ENCODE measurements around the gene GPR62. TPM values are rescaled to one million over a fixed set of nuclear protein-coding genes. Genes with fewer than 3 reads are reported as not detected.
A peak's percentile ranks its signal among the peaks of the same experiment; 100 is the strongest.

Gene GPR62
- total and polyA plus RNA-seq, 2 donors, result 0.32 TPM; not detected in 1

DNA sequence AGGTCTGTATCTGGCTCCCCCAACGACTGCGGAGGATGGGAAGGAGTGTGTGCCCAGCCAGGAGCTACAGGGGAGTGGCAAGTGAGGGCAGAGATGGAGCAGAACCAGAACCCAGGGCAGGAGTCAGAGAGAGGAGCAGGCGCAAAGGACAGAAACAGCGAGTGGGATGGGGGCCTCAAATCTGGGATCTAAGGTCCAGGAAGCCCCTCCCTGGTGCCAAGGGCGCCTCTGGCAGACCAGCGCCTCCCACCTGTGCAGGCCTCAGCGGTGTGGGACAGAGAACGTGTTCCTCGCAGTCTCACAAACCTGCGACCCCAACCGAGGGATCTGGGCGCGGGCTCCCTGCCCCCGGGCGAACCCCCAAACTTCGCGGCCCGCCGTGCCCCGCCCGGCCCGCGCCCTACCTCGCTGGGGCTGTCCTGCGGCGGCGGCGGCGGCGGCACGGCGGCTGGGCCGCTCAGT, 11.8 kb downstream of the GPR62 start:
- Histone ChIP-seq H3K4me3 (ENCODE audit: low read depth, low read length) (peak overlapping the region; percentile 75), H3K36me3 (ENCODE audit: insufficient read depth) (no peaks in the 10 kb centered on the region), H3K4me1 (ENCODE audit: insufficient read depth) (no peaks in the 10 kb centered on the region), H3K27ac (ENCODE audit: low read depth) (peak overlapping the region; percentile 74)
- no peak for DNase-seq (ENCODE audit: extremely low spot score)
- WGBS, result 3% methylated on average over 33 of the region's 33 CpGs

DNA sequence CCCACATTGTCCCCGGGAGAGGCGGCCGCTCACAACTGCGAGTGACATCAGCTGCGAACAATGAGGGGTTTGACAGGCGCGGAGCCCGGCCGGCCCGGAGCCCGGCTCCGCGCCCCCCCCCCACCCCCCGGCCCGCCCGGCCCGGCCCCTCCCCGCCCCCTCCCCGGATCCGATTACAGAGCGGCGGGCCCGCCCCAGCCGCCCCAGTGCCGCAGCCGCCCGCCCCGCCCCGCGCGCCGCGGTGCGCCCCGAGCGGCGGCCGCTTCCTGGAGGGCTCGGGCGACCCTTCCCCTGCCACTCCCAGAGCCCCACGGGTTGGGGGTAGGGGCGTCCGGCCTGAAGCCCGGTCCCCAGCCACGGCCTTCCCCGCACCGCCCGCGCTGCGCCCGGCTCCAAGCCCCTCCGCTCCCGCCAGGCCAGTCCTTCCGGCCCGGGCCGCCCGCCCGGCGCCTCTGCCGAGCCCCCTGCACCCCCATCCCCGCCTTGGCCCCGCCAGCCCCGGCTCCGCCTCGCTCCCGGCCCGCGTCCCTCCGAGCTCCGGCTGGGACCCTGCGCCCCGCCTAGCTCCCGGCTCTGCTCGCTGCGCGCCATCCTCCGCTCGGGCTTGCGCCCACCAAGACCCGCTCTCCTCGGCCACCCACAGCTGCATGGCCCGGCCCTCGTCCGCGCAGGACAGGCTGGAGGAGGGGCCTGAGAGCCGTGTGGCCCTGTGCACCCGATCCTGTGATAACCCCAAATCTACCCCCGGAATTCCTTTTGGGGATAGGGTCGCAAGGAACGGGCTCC, 12.4 kb downstream of the GPR62 start, which contains the start of gene PCBP4:
PCBP4 (minus strand) TSS at position 71 of the 786 bp plus-strand sequence. CDS start 6,214 bp downstream, outside the sequence.
- no peaks in the 10 kb centered on the region for H3K4me1 ChIP-seq (ENCODE audit: insufficient read depth)
- H3K36me3 ChIP-seq (ENCODE audit: insufficient read depth), result no peaks in the 10 kb centered on the region
- under 1% methylated on average over 89 of the region's 90 CpGs for WGBS
- DNase-seq (ENCODE audit: extremely low spot score), result no peak
- H3K4me3 ChIP-seq (ENCODE audit: low read depth, low read length), result peak within 1 kb of the TSS; percentile 75
- H3K27ac ChIP-seq (ENCODE audit: low read depth), result peak within 1 kb of the TSS; percentile 88

DNA sequence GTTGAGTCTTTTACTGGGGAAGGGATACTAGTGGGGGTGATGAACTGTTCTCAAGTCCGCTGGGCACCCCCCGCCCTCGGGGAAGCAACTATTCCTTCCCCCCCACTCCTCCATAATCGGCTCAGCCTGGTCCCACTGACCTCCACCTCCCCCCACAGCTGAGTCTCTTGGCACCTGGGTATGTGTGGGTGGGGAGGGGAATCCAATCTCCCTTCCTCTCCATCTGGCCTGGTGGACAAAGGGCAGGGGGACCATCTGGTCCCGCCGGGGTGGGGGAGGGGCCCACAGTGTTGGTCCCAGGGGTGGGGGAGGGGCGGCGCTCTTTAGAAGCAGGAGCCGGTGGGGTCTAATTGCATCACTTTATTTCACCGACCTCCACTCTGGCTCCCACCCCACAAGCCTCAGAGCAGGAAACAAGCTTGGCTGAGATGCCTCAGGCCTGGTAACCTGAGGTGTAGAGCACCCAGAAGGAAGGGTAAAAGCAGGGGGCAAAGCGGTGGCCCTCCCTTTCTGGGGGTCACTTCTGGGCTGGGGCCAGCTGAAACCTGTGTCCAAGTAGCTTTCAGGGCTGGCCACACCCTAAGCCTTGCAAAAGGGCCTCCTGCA, 13.1 kb downstream of the GPR62 start:
- H3K27ac ChIP-seq (ENCODE audit: low read depth), result peak overlapping the region; percentile 88
- no peak for DNase-seq (ENCODE audit: extremely low spot score)
- 11% methylated on average over 11 of the region's 11 CpGs for WGBS
- H3K4me3 ChIP-seq (ENCODE audit: low read depth, low read length), result peak overlapping the region; percentile 75
- H3K4me1 ChIP-seq (ENCODE audit: insufficient read depth), result no peaks in the 10 kb centered on the region
- no peaks in the 10 kb centered on the region for H3K36me3 ChIP-seq (ENCODE audit: insufficient read depth)

DNA sequence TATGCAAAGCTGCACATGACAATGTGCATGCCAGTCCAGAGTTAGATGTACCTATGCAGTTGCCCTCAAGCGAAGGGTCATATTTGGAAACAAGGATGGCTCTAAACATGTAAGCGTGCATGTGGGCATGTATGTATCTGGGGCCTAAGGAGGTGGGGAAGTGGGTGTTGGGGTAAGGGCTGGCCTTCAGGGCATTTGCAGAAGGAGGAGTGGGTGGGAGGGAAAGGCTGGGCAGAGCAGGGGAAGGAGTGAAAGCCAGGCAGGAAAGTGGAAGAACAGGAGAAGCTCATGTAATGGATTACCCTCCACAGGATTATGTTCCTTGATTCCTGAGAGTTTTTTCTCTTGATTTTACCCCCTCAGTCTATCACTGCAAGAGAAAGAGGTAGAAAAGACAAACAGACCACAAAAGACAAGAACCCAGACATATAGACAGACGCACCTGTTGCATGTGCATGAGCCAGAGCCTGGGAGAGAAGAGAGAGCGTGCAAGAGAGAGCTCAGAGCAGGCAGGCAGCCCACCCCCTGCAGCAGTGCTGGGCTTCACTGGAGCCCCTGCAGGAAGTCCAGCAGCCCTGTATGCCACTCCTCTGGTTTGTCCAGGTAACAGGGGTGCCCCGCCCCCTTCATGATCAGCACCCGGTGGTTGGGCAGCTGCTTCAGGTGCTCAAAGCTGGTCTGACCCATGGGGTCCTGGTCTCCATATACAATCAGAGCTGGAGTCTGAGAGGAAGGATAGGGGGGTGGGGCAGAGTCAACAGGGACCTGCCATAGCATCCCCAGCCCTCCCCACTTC, 13.9 kb downstream of the GPR62 start:
- Histone ChIP-seq H3K27ac (ENCODE audit: low read depth) (no peak overlapping the region), H3K36me3 (ENCODE audit: insufficient read depth) (no peaks in the 10 kb centered on the region), H3K4me3 (ENCODE audit: low read depth, low read length) (no peak overlapping the region), H3K4me1 (ENCODE audit: insufficient read depth) (no peaks in the 10 kb centered on the region)
- DNase-seq (ENCODE audit: extremely low spot score), result no peak
- 83% methylated on average over 6 of the region's 6 CpGs for WGBS

DNA sequence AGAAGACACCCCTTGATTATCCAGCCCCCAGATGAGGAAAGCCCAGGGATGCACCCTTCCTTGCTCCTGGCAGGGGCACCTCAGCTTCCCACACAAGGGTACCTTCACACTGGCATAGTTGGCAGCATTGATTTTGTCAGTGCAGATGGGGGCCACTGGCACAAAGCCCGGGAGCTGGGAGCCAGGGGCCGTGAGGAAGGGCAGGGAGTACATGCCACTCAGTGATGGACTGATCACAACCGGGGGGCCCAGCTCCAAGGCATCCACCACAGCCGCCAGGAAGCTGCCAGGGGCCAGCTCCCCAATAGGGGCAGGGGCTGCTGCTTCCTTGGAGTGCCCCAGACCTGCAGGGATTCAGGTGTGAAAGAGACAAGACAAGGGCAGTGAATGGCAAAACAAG, 14.7 kb downstream of the GPR62 start:
- no peak overlapping the region for H3K27ac ChIP-seq (ENCODE audit: low read depth)

DNA sequence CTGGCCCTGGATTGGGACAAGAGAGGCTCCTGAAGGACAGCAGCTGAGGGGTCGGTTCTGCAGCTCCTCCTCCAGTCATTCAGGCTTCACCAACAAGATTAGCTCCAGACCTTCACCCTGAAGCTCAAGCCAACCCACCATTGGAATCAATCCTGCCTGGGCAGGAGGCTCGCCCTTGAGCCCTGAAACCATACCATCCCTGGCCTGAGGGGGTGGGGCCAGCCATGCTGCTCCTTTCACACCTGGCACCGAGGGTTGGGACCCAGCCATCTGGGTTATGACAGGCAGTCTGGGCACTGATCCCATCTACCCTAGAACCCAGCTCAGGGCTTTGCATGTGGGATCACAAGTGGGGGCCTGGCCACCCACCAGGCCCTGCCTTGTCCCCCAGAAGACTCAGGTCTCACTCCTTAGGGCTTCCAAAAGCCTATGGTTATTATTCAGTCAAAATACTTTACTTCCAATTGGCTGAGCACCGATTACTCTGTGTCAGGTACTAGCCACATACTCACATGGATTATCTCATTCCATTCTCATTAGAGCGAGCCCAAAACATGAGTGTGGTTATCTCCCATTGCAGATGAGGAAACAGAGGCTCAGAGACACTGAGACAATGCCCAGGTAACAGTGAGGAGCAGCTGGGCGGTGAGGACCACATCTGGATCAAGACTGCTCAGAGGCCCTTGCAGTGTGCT, 15.6 kb downstream of the GPR62 start:
- no peaks in the 10 kb centered on the region for H3K4me1 ChIP-seq (ENCODE audit: insufficient read depth)
- H3K27ac ChIP-seq (ENCODE audit: low read depth), result no peak overlapping the region
- H3K4me3 ChIP-seq (ENCODE audit: low read depth, low read length), result no peak overlapping the region
- no peaks in the 10 kb centered on the region for H3K36me3 ChIP-seq (ENCODE audit: insufficient read depth)
- DNase-seq (ENCODE audit: extremely low spot score), result no peak
- 77% methylated on average over 6 of the region's 6 CpGs for WGBS

More for the DNA sequence above, 14.7 kb downstream of the GPR62 start:
- Histone ChIP-seq H3K4me3 (ENCODE audit: low read depth, low read length) (no peak overlapping the region), H3K4me1 (ENCODE audit: insufficient read depth) (no peaks in the 10 kb centered on the region), H3K36me3 (ENCODE audit: insufficient read depth) (no peaks in the 10 kb centered on the region)
- no peak for DNase-seq (ENCODE audit: extremely low spot score)
- 74% methylated on average over 4 of the region's 4 CpGs for WGBS

DNA sequence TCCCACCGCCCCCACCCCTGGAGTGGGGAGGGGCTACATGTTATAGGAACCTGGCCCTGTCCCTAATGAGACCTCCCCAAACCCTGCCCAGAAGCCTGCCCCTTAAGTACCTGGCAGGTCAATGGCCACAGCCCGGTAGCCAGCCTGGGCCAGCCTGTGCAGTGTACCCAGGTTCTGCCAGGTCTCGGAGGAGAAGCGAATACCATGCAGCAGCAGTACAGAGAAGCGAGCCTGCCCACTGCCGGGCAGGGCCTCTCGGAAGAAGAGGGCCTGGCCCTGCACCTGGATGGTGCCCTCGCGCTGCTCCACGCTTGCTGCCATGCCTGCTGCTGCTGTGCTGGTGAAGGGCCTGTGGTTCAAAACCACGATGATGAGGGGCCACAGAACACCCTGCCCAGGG, 16.2 kb downstream of the GPR62 start:
- DNase-seq (ENCODE audit: extremely low spot score), result no peak
- WGBS, result 92% methylated on average over 11 of the region's 11 CpGs
- no peaks in the 10 kb centered on the region for H3K4me1 ChIP-seq (ENCODE audit: insufficient read depth)
- no peaks in the 10 kb centered on the region for H3K36me3 ChIP-seq (ENCODE audit: insufficient read depth)
- H3K27ac ChIP-seq (ENCODE audit: low read depth), result no peak overlapping the region
- no peak overlapping the region for H3K4me3 ChIP-seq (ENCODE audit: low read depth, low read length)

DNA sequence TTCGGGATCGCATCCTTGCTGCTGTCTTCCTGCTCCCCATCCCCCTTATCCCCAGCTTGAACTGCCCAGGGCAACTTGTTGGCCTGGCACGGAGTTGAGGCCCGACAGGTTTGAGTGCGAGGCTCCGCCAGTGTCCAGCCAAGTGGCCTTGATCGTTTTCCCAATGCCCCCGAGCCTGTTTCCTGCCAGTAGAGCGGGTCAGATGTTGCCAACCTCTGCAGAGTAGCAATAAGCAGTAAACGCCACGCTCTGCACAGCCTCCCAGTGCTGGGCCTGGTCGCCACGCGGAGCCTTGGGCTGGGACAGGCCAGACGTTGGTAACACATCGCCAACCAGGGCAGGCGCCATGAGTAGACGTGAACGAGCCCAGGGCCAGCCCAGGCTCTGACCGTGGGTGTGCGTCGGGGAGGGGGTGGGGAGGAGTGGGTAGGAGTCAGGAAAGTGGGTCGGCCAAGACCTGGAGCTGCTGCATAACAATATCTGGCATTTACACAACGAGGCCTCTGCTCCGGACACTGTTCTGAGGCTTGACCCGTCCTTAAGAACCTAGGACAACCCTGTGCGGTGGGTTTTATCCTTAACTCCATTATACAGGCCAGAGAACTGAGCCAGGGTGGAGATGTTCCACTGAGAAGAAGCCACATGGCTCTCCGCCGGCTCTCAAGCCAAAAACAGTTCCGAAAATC, 19.2 kb downstream of the GPR62 start:
- Histone ChIP-seq H3K4me1 (ENCODE audit: insufficient read depth) (no peaks in the 10 kb centered on the region), H3K36me3 (ENCODE audit: insufficient read depth) (no peaks in the 10 kb centered on the region), H3K27ac (ENCODE audit: low read depth) (peak overlapping the region; percentile 73), H3K4me3 (ENCODE audit: low read depth, low read length) (peak overlapping the region; percentile 58)
- WGBS, result 16% methylated on average over 30 of the region's 30 CpGs
- no peak for DNase-seq (ENCODE audit: extremely low spot score)

DNA sequence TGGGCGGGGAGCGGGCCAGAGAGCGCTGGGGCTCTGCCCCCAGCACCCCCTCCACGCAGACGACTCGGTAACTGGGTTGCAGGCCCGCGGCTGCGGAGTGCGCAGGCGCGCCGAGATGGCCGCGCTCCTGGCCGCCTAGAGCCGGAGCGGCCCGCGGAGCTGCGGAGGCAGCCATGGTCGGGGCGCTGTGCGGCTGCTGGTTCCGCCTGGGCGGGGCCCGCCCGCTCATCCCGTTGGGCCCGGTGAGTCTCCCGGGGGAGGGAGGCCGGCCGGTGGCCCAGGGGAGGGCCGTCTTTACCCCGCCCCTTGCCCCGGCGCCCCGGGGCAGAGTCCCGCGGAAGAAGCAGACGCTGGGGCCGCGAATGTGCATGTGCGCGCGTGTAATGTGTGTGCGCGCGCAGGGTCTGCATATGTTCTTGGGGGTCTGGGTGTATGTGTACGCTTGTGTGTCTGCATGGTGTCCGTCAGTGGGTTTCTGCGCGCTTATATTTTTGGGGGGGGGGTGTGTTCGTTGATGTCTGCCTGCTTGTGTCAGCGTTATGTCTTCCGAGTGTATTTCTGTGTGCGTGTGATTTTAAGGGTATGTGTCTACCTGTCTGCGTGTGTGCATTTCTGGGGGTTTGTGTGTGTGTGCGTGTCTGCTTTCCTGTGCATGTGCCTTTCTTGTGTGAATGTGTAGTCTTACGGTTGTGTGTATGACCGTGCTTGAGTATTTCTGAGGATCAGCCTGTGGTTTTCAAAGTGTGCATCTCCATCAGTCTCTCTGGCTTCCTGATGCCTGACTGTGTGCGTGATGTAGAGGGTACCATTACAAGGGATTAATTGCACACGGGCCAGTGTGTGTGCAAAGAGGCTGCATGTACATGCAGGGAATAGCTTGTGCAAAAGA, 20.0 kb downstream of the GPR62 start, which contains the start of gene ABHD14A:
ABHD14A (plus strand) TSS at position 102 of the 889 bp plus-strand sequence; CDS start at position 174, 72 bp downstream.
- Histone ChIP-seq H3K4me3 (ENCODE audit: low read depth, low read length) (peak within 1 kb of the TSS; percentile 61), H3K27ac (ENCODE audit: low read depth) (peak within 1 kb of the TSS; percentile 96), H3K36me3 (ENCODE audit: insufficient read depth) (no peaks in the 10 kb centered on the region), H3K4me1 (ENCODE audit: insufficient read depth) (no peaks in the 10 kb centered on the region)
- WGBS, result under 1% methylated on average over 63 of the region's 63 CpGs
- DNase-seq (ENCODE audit: extremely low spot score), result no peak

DNA sequence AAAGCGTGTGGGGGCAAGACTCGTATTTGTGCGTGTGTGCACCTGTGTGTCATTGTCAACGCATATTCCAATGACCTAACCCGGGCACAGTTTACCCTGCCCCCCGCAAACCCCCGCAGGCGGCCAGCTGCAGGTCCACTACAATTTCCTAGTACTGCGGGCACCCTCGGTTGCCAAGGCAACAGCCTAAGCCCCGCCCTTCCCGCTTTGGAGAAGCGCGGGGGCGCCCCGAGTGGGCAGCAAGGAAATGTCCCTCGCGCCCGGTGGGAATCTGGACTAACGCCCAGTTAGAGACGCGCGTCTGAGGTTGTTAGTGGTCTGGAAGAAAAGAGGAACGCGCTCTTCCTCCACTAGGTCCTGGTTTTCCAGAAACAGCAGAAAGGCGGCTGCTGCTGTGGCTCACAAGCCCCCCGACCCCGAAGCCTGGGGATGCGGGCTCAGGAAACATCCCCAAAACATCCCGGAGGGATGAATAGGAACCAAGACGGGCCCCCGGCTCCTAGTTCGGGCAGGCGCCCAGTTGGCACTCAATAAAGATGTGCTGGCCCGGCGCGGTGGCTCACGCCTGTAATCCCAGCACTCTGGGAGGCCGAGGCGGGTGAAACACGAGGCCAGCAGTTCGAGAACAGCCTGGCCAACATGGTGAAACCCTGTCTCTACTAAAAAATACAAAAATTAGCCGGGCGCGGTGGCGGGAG, 20.8 kb downstream of the GPR62 start:
- Histone ChIP-seq H3K4me3 (ENCODE audit: low read depth, low read length) (no peak overlapping the region), H3K4me1 (ENCODE audit: insufficient read depth) (no peaks in the 10 kb centered on the region), H3K36me3 (ENCODE audit: insufficient read depth) (no peaks in the 10 kb centered on the region), H3K27ac (ENCODE audit: low read depth) (peak overlapping the region; percentile 51)
- 26% methylated on average over 46 of the region's 46 CpGs for WGBS
- no peak for DNase-seq (ENCODE audit: extremely low spot score)

DNA sequence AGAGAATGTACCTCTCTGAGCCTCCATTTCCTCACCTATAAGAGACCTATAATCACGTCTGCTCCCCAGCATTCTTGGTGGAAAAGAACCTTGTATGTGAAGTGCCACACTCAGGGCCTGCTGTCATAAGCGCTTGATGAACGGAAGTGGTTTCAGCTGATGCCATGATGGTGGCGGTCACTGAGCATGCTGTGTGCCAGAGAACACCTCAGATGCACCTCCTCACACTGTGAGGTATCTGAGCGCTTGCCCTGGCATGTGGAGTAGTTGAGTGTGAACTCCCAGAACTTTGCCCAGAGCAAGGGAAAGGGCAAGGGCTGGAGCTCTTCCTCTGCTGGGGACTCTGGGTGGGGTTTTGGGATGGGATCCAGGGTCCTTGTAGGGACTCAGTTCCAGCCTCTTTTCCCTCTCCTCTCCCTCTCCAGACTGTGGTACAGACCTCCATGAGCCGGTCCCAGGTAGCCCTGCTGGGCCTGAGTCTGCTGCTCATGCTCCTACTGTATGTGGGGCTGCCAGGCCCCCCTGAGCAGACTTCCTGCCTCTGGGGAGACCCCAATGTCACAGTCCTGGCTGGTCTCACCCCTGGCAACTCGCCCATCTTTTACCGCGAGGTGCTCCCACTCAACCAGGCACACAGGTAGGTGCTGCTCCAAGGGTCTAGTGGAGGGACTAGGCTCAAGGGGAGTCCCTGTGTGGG, 22.4 kb downstream of the GPR62 start:
- H3K36me3 ChIP-seq (ENCODE audit: insufficient read depth), result no peaks in the 10 kb centered on the region
- no peak for DNase-seq (ENCODE audit: extremely low spot score)
- H3K4me3 ChIP-seq (ENCODE audit: low read depth, low read length), result no peak overlapping the region
- 90% methylated on average over 9 of the region's 9 CpGs for WGBS
- no peaks in the 10 kb centered on the region for H3K4me1 ChIP-seq (ENCODE audit: insufficient read depth)
- no peak overlapping the region for H3K27ac ChIP-seq (ENCODE audit: low read depth)
